Right lobe of liver (tissue), 6 donors: ENCODE data around the gene DOK5. TPM values are rescaled to one million over a fixed set of nuclear protein-coding genes. Genes with fewer than 3 reads are reported as not detected.

ENCODE experiments used
- ATAC-seq, 4 donors: fragments of 200-7000 bp; cut with Tn5 transposase; one replicate each; pipeline ENCODE4 v1.9.1; 2020; ENCODE audit warnings: mild to moderate bottlenecking in 4 of 4, moderate library complexity in 4 of 4
- DNase-seq, 3 donors: peaks; one replicate each; pipeline ENCODE4 v3.0.0-alpha.2; 2020
- H3K27ac ChIP-seq, 3 donors: fragments of 200-600 bp; one replicate each; pipeline ENCODE4 v1.8.0; 2022
- H3K27me3 ChIP-seq, 2 donors: fragments of 200-600 bp; one replicate each; pipeline ENCODE4 v1.8.0; 2022
- H3K36me3 ChIP-seq, 4 donors: fragments of 200-600 bp; sonication (generic) in 1 of 4; one replicate each; pipeline versions ENCODE4 v1.5.1 to v1.8.0; 2017 to 2022; ENCODE audit warnings: control low read depth in 1 of 4
- H3K4me1 ChIP-seq, 4 donors: fragments of 200-600 bp; sonication (generic) in 1 of 4; one replicate each; pipeline versions ENCODE4 v1.5.1 to v1.8.0; 2017 to 2022; ENCODE audit warnings: control low read depth in 1 of 4
- H3K4me3 ChIP-seq, 3 donors: fragments of 200-600 bp; one replicate each; pipeline ENCODE4 v1.8.0; 2022
- H3K9me3 ChIP-seq, 4 donors: fragments of 200-600 bp; sonication (generic) in 1 of 4; one replicate each; pipeline versions ENCODE4 v1.5.1 to v1.8.0; 2017 to 2022; ENCODE audit warnings: control low read depth in 1 of 4
- CTCF ChIP-seq, 4 donors: fragments of 200-600 bp in 3 of 4; fragments of 450-650 bp in 1 of 4; IDR thresholded peaks; one replicate each; pipeline versions ENCODE4 v1.5.1 to v1.8.0; 2016 to 2022; ENCODE audit warnings: antibody characterized with exemption in 4 of 4, mild to moderate bottlenecking in 2 of 4
- POLR2A ChIP-seq: fragments of 450-650 bp; IDR thresholded peaks from one replicate; pipeline ENCODE4 v1.6.1; 2017; ENCODE audit warnings: antibody characterized with exemption, mild to moderate bottlenecking
- WGBS: methylation state at CpG from one replicate; pipeline ENCODE4 v1.1.6; 2018; ENCODE audit warnings: low coverage, low lambda C conversion rate; ENCODE audit not compliant: insufficient coverage; ENCODE audit errors: missing lambda C conversion rate; 5-methylcytosine and 5-hydroxymethylcytosine counted together
- intact Hi-C, 2 donors: fragments of 100-400 bp; cut with DNase I; formaldehyde crosslinking; loops; one replicate each; pipeline versions ENCODE4 v1.11.2 to v1.14.1; 2022
- total RNA-seq, 6 experiments: library from RNA; depleted of rRNA in 2 of 6; stranded (reverse); fragments of >200 nt in 2 of 6; fragmentation: NEBNext Ultra II Directional in 3 of 6; extraction: Animal tissue kit (Norgen Biotek cat#: 25700) in 3 of 6; gene quantifications; one replicate each; pipeline versions ENCODE4 v1.1.0 to v1.2.4, GENCODE V29; 2016 to 2023
- donor health status: DM: no; HTN: yes; CAD: no.
- donor health status: DM: no; HTN: no; CAD: no.
- donor health status: DM: no; HTN: no; CAD: no.
- donor health status: DM: no; HTN: yes; CAD: no.
- donor health status: DM: no; HTN: yes; CAD: no.

The DOK5 gene
- total RNA-seq, 6 experiments from 2014 or later = 0.43 to 0.69 TPM; not detected in 4

- H3K9me3 ChIP-seq = no peaks in the 10 kb centered on the region
- no peak for TF ChIP-seq CTCF (IDR thresholded peaks at IDR 0.05)
- no peak for TF ChIP-seq POLR2A
- no peak overlapping the region for H3K27ac ChIP-seq
- ATAC-seq = no peak
- H3K4me3 ChIP-seq = no peak overlapping the region
- no peaks in the 10 kb centered on the region for H3K36me3 ChIP-seq
- H3K27me3 ChIP-seq = no peaks in the 10 kb centered on the region
- 59% methylated on average over 10 of the region's 10 CpGs for WGBS
- no peaks in the 10 kb centered on the region for H3K4me1 ChIP-seq
- DNase-seq = no peak
- intact Hi-C loops = no loop called here
Measured at GRCh38 chr20:54601831-54602515, 126.6 kb downstream of the DOK5 start.

- DNase-seq = no peak
- TF ChIP-seq POLR2A (no peak), CTCF (IDR thresholded peaks at IDR 0.05) (no peak)
- intact Hi-C loops = no loop called here
- Histone ChIP-seq H3K27ac (no peak overlapping the region), H3K27me3 (no peaks in the 10 kb centered on the region), H3K4me1 (no peaks in the 10 kb centered on the region), H3K4me3 (no peak overlapping the region), H3K36me3 (no peaks in the 10 kb centered on the region), H3K9me3 (no peaks in the 10 kb centered on the region)
- 59% methylated on average over 3 of the region's 3 CpGs for WGBS
- ATAC-seq = no peak
Measured at GRCh38 chr20:54605319-54605718, 129.9 kb downstream of the DOK5 start.

- Histone ChIP-seq H3K9me3 (no peaks in the 10 kb centered on the region), H3K4me3 (no peak overlapping the region), H3K36me3 (no peaks in the 10 kb centered on the region), H3K27me3 (no peaks in the 10 kb centered on the region), H3K27ac (no peak overlapping the region), H3K4me1 (no peaks in the 10 kb centered on the region)
- 39% methylated on average over 3 of the region's 3 CpGs for WGBS
- intact Hi-C loops = no loop called here
- ATAC-seq (peak in 2 of 4 donors; percentile 14 to 33), DNase-seq (no peak)
- no peak for TF ChIP-seq CTCF (IDR thresholded peaks at IDR 0.05)
- no peak for TF ChIP-seq POLR2A
Measured at GRCh38 chr20:54606380-54606779, 131.0 kb downstream of the DOK5 start.

GRCh38 chr20:54608039-54608745, 132.8 kb downstream of the DOK5 start:
- H3K4me3 ChIP-seq = no peak overlapping the region
- H3K27me3 ChIP-seq = no peaks in the 10 kb centered on the region
- intact Hi-C loops = no loop called here
- ATAC-seq (no peak), DNase-seq (no peak)
- H3K9me3 ChIP-seq = no peaks in the 10 kb centered on the region
- no peak for TF ChIP-seq POLR2A
- no peaks in the 10 kb centered on the region for H3K4me1 ChIP-seq
- no peaks in the 10 kb centered on the region for H3K36me3 ChIP-seq
- H3K27ac ChIP-seq = no peak overlapping the region
- WGBS = 75% methylated on average over 3 of the region's 4 CpGs

GRCh38 chr20:54608943-54609342, 133.6 kb downstream of the DOK5 start:
- Histone ChIP-seq H3K27me3 (no peaks in the 10 kb centered on the region), H3K27ac (no peak overlapping the region), H3K4me3 (no peak overlapping the region), H3K36me3 (no peaks in the 10 kb centered on the region), H3K9me3 (no peaks in the 10 kb centered on the region), H3K4me1 (no peaks in the 10 kb centered on the region)
- WGBS = 79% methylated on average over 5 of the region's 5 CpGs
- intact Hi-C loops = no loop called here
- ATAC-seq = no peak
- no peak for DNase-seq
- TF ChIP-seq POLR2A = no peak
- no peak for TF ChIP-seq CTCF (IDR thresholded peaks at IDR 0.05)
